Endothelial cell of hepatic sinusoid (primary cell): ENCODE measurements around the gene UBE2J1.

ENCODE experiments used
- in situ Hi-C: cut with HindIII; loops from 2 replicates; pipeline ENCODE4 v1.10.0; 2017; ENCODE audit warnings: low sequenced_read_pairs

The UBE2J1 gene

GRCh38 chr6:89291256-89291819, 61.2 kb downstream of the UBE2J1 start:
- in situ Hi-C loops = no loop called here

DNA sequence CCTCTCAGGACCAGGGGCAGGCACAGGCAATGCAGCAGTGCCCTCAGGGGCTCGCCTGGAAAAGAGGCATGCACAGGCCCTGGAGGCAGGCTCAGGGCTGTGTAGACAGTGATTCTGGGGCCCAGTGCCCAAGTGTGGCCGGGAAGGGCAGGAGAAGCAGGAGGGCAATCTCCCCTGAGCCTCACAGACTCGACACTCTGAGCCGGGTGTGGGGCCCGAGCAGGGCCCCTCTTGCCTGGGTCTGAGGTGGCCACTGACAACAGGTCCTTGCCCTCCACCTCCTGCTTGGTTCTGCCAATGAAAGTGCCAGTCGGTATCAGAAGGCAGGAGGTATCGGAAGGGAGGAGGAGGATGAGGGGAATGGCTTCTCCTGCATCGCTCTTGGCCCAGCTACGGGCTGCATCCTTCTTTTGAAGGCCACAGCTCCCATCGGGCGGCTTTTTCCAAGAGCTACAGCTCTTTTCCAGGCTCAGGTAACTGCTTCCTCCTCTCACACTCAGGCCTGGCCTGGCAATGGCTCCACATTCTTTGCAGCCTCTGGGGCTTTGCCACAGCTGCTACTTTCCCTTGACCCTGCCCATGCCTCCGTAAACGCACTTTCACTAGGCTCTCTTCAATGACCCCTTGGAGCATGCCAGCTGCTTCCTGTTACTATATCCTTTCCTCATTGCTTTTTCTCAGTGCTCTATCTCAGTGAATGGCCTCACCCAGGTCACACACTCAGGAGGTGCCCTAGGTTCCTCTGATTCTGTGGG, 61.9 kb downstream of the UBE2J1 start:
- in situ Hi-C loops = no loop called here

GRCh38 chr6:89289710-89290109, 62.8 kb downstream of the UBE2J1 start:
- in situ Hi-C loops = loop anchor here (5.0 kb wide), 2 partner anchors 42 to 97 kb away; no protein-coding TSS in a partner anchor

DNA sequence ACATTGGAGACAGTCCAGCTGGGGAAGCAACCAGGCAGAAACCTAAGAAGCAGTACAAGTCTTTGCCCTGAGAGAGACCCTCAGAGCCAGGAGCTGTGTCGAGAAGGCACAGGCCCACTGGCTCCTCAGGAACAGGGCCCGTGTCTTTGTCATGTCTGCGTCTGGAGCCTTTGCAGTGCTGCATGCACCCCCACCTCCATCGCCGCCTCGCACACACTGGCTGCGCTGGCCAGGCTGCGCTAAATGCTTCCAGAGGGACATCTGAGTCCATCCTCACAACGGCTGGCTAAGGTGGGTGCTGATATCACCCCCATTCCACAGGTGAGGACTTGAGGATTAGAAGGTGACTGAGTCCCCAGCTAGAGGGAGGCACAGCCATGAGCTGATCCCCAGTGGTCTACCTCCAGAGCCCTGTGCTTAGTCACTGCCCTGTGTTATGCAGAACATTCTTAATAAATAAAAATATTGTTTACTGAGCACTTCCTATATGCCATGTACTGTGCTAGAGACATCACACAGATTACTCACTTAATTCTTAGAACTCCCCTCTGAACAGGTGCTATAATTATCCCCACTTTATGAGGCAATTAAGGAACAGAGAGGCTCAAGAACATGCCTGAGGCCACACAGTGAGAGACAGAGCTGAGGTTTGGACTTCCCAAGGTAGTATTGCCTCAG, 65.0 kb downstream of the UBE2J1 start:
- in situ Hi-C loops = loop anchor here (5.0 kb wide), 2 partner anchors 40 to 95 kb away; no protein-coding TSS in a partner anchor

DNA sequence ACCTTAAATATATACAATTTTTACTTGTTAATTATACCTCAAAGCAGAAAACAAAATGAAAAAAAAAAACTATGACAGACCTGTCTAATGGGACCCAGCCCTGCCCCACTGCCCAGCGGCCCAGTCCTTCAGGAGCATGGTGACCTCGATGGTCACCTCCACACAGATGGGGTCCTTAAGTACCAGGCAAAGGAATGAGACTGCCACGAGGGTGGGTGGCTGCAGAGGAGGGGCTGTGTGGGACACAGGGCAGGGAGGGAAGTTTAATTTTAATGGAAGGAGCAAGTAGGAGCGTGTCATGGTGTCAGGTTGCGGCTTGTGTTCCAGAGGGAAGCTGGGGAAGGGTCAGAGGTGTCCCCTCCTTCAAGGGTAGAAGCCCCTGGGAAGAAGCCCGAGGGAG, 66.0 kb downstream of the UBE2J1 start:
- in situ Hi-C loops = loop anchor here (5.0 kb wide), 2 partner anchors 39 to 94 kb away; no protein-coding TSS in a partner anchor

- in situ Hi-C loops = loop anchor here (5.0 kb wide), 2 partner anchors 38 to 93 kb away; no protein-coding TSS in a partner anchor
Observed at GRCh38 chr6:89284963-89285735, 67.4 kb downstream of the UBE2J1 start.

DNA sequence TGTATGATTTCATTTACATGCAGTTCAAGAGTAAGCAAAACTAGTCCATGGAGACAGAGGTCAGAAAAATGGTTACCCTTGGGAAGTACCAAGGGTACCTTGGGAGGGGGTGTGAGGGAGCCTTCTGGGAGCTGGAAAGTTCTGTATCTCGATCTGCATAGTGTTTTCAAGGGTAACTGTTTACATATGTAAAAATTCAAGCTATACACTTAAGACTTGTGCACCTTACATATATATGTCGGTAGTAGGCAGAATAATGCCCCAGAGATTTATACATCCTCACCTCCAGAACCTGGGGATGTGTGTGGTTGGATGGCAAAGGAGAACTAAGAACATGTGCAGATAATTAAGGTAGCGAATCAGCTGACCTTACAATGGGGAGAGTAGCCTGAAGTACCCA, 68.4 kb downstream of the UBE2J1 start:
- in situ Hi-C loops = no loop called here

GRCh38 chr6:89282749-89283148, 69.8 kb downstream of the UBE2J1 start:
- in situ Hi-C loops = no loop called here

DNA sequence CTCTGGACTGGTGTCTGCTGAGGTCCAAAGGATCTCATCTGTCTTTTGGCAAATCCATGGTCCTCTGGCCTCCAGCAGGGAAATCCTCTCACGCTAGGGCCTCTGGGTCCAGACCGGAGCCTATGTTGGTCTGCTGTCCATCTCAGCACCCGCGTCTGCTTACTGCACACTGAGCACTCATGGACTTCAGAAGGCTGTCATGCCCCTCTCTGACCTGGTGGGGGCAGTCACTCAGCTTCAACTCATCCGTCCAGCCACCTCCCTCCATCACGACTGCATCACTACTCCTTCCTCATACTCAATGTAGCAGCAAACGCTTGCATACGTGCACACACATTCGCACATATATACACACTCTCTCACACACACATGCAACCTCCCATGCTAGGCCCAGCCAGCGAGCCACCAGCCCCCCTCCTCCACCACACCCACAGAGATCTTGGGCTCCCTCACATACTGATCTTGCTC, 70.7 kb downstream of the UBE2J1 start:
- in situ Hi-C loops = no loop called here

DNA sequence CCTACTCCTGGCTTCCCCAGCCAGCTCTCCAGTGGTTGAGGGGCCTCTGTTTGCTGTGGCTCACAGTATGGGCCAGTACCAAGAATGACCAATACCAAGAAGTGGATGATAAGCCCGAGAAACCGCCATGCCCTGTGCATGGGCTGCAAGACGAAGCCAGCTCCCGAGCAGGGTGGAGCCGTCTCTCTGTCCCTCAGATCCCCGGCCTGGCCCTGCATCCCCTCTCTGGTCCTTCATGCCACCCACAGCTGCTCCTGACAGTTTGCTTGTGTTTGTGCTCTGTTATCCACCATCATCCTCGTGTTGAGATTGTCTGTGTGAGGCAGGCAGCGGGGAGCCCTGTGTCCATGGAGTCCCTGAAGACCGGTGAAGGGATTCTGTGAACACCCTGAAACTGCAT, 73.6 kb downstream of the UBE2J1 start:
- in situ Hi-C loops = no loop called here
